Measurements from ENCODE around the gene ARHGEF28.

DNA sequence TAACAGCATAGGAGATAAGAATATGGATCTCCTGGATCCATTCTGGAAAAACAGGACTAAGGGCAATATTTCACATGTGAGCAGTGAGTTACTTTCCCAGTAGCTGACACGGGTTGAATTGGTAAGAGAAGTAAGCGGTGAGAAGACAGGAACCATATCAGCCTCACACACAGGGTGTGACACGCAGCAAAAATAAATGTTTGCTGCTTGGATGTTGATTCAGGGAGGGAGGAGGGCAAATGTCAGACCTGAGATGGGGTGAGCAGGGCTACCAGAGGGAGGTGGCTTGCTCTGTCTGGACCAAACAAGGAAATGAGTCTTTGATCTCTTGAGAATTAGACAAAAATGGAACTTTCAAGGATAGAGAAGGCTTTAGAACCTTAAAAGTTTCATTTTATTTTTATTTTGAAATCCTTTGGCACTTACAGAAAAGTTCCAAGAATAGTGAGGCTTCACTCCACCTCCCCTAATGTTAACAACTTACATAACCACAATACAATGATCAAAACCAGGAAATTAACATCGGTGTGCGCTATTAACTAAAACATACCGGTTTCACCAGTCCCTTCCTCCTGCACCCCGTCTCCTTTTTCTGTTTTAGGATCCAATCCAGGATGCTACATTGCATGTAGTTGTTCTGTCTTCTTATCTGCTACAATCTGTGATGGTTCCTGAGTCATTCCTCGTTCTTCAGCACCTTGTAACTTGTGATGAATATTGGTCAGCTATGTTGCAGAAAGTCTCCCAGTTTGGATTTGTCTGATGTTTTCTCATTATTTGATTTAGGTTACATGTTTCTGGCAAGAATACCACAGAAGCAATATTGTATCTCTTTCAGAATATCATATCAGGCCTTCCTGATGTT is 20.5 kb upstream of the ARHGEF28 start:
- TF ChIP-seq, protein P1, sequence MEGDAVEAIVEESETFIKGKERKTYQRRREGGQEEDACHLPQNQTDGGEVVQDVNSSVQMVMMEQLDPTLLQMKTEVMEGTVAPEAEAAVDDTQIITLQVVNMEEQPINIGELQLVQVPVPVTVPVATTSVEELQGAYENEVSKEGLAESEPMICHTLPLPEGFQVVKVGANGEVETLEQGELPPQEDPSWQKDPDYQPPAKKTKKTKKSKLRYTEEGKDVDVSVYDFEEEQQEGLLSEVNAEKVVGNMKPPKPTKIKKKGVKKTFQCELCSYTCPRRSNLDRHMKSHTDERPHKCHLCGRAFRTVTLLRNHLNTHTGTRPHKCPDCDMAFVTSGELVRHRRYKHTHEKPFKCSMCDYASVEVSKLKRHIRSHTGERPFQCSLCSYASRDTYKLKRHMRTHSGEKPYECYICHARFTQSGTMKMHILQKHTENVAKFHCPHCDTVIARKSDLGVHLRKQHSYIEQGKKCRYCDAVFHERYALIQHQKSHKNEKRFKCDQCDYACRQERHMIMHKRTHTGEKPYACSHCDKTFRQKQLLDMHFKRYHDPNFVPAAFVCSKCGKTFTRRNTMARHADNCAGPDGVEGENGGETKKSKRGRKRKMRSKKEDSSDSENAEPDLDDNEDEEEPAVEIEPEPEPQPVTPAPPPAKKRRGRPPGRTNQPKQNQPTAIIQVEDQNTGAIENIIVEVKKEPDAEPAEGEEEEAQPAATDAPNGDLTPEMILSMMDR (IDR thresholded peaks at IDR 0.05) = no peak
- TF ChIP-seq EZH2 (IDR thresholded peaks at IDR 0.05; ENCODE audit: borderline replicate concordance, insufficient read depth, low read depth, low read length, poor library complexity, severe bottlenecking) = no peak

Data from B cell (primary cell).